NB4 (cell line): ENCODE results near the gene TGFBR3L.

Experiments used
- POLR2A ChIP-seq: IDR thresholded peaks from 2 replicates; pipeline ENCODE4 v1.6.1; 2011; ENCODE audit warnings: mild to moderate bottlenecking; ENCODE audit not compliant: insufficient read length; ENCODE audit errors: extremely low read depth
- TF ChIP-seq, protein P1 (sequence below): IDR thresholded peaks from one replicate; pipeline ENCODE4 v1.5.1; 2012; ENCODE audit warnings: low read depth, low read length

DNA sequence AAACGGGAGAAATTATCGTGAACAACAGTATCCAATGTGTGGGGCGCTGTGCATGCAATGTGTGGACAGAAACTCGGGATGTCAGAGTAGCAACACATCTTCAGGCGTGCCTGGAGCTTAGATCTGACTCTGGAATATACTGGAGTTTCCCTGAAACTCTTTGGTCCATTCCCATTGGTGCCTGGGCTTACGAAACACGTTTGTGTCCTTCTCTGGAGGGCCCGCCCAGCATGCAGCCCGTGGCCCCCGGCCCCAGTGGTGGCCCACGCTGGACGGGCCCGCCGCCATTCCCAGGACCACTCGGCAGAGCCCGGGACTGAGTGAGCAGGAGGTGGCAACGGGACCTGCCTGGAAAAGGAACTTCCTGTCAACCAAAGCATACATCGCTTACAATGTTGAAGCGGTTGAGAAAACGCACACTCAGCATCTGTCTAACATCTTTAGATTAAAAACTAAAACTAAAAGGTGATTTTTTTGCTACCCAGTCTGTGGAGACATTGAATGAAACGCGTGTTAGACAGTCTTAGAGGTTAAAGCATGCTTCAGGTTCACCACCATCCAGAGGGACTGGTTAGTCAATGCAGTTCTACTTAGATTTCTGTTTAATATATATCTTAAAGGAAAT, 48.1 kb downstream of the TGFBR3L start:
- TF ChIP-seq, protein P1, sequence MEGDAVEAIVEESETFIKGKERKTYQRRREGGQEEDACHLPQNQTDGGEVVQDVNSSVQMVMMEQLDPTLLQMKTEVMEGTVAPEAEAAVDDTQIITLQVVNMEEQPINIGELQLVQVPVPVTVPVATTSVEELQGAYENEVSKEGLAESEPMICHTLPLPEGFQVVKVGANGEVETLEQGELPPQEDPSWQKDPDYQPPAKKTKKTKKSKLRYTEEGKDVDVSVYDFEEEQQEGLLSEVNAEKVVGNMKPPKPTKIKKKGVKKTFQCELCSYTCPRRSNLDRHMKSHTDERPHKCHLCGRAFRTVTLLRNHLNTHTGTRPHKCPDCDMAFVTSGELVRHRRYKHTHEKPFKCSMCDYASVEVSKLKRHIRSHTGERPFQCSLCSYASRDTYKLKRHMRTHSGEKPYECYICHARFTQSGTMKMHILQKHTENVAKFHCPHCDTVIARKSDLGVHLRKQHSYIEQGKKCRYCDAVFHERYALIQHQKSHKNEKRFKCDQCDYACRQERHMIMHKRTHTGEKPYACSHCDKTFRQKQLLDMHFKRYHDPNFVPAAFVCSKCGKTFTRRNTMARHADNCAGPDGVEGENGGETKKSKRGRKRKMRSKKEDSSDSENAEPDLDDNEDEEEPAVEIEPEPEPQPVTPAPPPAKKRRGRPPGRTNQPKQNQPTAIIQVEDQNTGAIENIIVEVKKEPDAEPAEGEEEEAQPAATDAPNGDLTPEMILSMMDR: no peak
- TF ChIP-seq POLR2A: no peak
